T-helper 9 cell (primary cell): Measurements from ENCODE around the gene SDHB.

Experiments used
- DNase-seq: peaks from one replicate; pipeline ENCODE4 v3.0.0-alpha.2; 2020

SDHB gene

DNA sequence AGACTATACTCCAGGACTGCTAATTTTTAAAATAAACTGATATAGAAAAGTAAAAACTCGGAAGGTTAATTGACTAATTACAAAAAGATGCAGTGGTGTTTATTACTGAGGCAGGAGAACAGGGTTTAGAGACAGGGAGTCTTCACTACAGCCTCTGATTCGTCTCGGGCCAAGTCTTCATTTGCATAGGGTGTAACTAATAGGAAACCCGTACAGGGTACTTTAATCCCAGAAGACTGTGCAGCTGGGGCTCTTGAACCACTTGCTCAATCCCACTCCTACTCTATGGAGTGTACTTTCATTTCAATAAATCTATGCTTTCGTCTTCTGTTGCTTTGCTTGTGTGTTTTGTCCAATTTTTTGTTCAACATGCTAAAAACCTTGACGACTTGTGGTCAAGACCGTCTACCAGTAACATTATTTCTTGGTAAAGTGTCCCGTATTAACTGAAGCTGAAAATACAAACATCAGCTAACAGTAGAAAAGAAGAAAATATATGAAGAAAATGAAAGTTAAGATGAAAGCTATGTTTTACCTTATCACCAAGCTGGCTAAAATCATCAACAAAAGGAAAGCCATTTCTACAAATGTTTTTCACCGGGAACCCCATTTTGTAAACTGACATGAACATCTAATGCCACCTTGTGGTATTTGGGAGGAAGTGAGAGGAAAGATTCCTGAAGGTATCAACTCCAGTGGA, 8.0 kb downstream of the SDHB start:
- DNase-seq: no peak

DNA sequence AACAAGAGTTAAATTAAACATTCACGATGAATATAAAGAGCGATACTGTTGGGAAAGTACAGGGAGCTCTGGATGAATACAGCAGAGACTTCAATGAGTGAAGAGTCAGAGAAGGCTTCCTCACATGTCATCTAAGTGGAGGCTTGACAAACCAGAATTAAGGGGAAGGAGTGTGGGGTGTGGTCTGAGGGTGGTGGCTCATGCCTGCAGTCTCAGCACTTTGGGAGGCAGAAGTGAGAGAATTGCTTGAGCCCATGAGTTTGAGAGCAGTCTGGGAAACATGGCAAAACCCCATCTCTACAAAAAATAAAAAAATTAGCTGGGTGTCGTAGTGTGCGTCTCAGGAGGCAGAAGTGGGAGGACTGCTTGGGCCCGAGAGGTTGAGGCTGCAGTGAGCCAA, 8.7 kb downstream of the SDHB start:
- DNase-seq: no peak

- DNase-seq: no peak
Observed at GRCh38 chr1:17043676-17044075, 10.2 kb downstream of the SDHB start.

- DNase-seq: no peak
Observed at GRCh38 chr1:17040135-17040534, 13.7 kb downstream of the SDHB start.

DNA sequence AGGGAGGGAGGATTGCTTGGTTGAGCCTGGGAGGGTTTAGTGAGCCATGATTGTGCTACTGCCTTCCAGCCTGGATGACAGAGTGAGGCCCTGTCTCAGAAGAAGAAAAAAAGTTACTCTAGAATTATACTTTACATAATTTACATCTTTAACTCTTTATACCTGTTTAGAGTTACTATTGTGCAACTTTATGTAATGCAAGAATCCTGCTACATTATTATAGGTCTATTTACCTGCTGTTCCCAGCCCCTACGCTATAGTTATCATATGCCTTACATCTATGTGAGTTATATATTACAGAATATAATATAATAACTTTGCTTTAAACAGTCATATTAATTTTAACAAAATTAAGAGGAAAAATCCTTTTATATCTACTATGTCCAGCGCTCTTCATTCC, 14.3 kb downstream of the SDHB start:
- no peak for DNase-seq

GRCh38 chr1:17033481-17033880, 20.4 kb downstream of the SDHB start:
- no peak for DNase-seq

DNA sequence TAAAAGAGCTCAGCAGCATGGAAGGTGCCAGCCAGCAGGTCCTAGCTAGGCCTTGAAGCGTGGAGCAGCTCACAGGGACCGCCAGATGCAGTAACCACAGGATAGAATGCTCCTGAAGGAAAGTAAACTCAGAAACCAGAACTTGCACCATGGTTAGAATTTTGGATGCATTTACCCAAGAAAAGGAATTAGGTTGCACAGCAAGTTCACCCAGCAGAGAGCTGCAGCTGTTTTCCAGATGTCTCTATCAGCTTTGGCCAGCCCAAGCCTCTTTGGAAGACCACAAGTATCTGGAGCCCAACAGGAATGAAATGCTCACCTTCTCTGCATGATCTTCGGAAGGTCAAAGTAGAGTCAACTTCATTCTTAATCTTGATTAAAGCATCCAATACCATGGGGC, 21.1 kb downstream of the SDHB start:
- no peak for DNase-seq

GRCh38 chr1:17031436-17031835, 22.4 kb downstream of the SDHB start:
- DNase-seq: no peak

- DNase-seq: no peak
Observed at GRCh38 chr1:17030206-17030605, 23.6 kb downstream of the SDHB start.

GRCh38 chr1:17028662-17029188, 25.1 kb downstream of the SDHB start:
- no peak for DNase-seq

DNA sequence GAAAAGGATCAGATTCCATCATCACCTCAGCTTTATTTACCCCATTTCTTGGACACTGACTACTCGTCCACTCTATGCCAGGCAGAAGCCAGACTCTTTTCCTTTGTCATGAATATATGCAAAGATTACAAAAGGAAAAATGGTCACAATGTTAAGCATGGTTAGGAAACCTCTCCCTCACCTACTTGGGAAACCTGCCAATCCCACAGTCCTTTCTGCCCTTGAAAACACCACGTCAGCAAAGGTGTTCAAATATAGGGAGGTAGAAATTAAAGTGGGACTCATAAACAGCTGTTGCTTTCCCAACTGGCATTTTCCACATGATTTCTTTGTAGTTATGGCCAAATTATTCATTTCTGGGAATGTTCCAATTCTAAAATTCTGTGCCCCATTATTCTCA, 25.9 kb downstream of the SDHB start:
- no peak for DNase-seq

DNA sequence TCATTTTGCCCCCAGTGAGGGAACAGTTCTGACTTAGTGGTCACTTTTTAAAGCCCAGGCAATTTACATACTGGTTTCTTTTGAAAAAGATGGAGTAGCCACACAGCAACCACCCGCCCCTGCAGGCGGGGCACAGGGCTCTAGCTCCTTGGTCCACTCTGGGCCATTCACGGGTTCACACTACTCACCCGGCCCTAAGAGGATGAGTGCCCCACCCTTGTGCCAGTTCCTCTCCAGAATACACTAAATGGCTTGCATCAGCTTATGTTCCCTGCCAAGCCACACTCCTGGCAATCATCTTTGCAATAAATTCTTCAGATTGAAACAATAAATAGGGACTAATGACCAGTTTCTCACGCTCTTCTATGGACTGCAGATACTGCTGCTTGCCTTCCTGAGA, 26.4 kb downstream of the SDHB start:
- no peak for DNase-seq

DNA sequence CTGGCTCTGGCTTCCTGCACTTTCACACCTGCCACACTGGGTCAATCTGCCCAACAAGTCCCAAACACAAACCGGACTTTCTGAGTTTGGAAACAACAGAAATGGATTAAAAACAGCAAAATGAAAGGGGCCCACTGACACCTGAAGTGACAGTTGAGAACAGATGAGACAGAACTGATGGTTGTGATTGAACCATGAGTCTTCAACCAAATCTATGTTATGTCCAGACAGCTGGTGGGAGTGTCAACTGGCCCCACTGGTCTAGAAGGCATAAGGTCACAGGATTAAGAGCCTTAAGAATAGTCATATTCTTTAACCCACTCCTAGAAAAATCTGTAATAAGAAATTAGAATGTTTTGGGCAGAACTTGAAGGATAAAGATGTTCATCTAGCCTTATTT, 29.1 kb downstream of the SDHB start:
- no peak for DNase-seq

GRCh38 chr1:17023573-17023972, 30.3 kb downstream of the SDHB start:
- no peak for DNase-seq

- no peak for DNase-seq
Observed at GRCh38 chr1:17023102-17023501, 30.7 kb downstream of the SDHB start.

GRCh38 chr1:17021896-17022295, 31.9 kb downstream of the SDHB start:
- DNase-seq: no peak

DNA sequence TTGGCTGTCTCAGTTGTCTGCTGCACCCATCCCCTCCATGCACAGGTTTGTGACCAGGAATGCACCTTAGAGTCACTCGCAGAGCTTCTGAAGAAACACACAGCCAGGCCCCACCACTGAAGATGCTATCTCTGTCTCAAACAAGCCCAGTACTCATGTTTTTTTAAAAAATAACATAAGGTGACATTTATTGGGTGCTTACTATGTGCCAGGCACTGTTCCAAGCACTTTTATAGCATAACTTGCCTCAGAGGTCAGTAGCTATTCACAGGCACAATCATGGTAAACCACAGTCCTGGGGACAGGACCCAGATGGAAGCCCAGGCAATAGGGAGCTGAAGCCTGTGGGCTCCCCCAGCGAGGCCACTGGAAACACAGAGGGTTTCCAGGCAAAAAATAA, 33.3 kb downstream of the SDHB start:
- DNase-seq: no peak

DNA sequence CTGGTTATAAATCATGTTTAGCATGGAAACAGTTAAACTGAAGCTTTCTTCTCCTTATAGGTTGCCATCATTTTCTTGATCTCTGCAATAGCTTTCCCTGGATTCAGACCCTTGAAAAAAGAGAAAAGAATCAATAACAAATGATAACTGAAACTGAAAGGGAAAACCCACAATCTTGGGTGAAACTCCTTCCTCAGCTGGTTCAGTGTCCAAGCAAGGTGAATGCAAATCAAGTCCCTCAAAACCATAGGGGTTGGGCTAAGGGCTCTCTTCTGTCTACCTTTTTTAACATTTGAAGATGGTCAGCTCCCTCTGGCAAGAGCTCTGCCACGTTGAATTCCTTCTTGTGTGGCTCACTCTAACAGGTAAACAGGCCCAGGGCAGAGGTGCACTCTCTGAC, 35.0 kb downstream of the SDHB start:
- DNase-seq: no peak

GRCh38 chr1:17017435-17017834, 36.4 kb downstream of the SDHB start:
- DNase-seq: no peak

DNA sequence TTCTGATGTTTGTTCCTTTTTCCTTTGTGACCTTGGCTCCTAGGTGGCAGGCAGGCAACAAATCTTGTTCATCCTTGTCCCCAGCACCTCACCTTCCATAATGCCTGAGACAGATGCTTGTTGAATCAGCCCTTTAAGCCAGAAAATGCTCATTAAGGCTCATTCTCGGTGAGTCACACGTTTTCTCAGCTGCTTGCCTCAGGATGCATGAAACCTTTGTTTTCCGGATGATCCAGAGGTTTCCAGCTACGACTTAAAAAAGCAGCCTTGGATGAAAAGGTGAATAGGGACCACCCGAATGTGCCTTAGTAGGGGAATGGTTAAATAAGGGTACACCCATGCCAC, 37.5 kb downstream of the SDHB start:
- DNase-seq: no peak

- no peak for DNase-seq
Observed at GRCh38 chr1:17014671-17015567, 38.9 kb downstream of the SDHB start.

DNA sequence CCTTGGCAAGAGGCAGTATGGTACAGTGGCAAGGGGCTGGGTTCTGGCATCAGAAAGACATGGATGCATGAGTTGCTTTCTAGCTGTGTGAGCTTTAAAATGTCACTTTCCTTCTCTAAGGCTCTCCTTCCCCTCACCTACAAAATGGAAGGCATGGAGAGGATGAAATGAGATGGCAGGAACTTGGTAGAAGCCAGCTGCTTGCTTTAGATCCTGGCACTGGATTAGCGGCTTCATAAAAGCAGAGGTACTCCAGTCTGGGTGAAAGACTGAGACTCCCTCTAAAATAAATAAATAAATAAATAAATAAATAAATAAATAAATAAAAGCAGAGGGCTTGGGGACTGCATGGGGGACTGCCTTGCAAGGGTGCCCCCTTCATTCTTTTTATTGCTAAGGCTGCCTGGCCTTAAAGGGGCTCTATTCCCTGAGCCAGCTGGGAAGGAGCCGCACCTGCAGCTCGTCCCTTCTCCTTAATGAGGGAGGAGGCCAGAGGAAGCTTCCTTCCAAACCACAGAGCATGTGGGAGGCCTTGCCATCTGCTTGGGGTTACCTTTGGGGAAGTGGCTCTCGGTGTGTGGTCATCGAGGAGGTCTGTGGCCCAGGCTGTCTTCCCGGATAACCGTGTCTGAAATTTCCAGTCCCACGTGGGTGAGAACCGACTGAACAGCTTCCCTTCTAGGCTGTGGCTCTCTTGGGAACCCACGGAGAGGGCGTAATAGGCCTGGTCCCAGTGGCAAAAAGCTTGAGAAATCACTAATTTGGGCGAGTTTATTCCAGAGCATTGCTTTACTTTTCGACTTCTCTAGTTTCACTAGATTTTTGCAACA, 40.1 kb downstream of the SDHB start:
- DNase-seq: no peak

- DNase-seq: no peak
Observed at GRCh38 chr1:17012775-17013490, 40.9 kb downstream of the SDHB start.
